DMS53 treated with DMSO at 0.1 percent for 48 hours (cell line): ENCODE data around the gene OR6K3.
"Not testable (repeated sequence)": the region's sequence is repeated elsewhere in the genome, so short reads cannot be mapped to it uniquely, and the experiment has no call there.

Experiments used
- DNase-seq: peaks from one replicate; lab custom pipeline; 2025; ENCODE audit not compliant: unreplicated experiment; lab: John Stamatoyannopoulos, UW

The OR6K3 gene

GRCh38 chr1:158720620-158721019, at the start of gene OR6K3:
TSS of gene OR6K3 (minus strand) at chr1:158720720. CDS start at chr1:158718115, 2,605 bp downstream.
- DNase-seq, result no peak

- DNase-seq, result no peak
Measured at GRCh38 chr1:158754420-158754819, 33.9 kb upstream of the OR6K3 start, which contains the start of gene OR6K6. TSS of gene OR6K6 (plus strand) at chr1:158754720. CDS start at chr1:158754888, 168 bp downstream.

- no peak for DNase-seq
Measured at GRCh38 chr1:158752155-158752712, 31.7 kb upstream of the OR6K3 start.

- no peak for DNase-seq
Measured at GRCh38 chr1:158735848-158736247, 15.3 kb upstream of the OR6K3 start.

- DNase-seq, result no peak
Measured at GRCh38 chr1:158732524-158732923, 12.0 kb upstream of the OR6K3 start.

- no peak for DNase-seq
Measured at GRCh38 chr1:158731707-158732106, 11.2 kb upstream of the OR6K3 start.

GRCh38 chr1:158730453-158730852, 9.9 kb upstream of the OR6K3 start:
- DNase-seq, result no peak

GRCh38 chr1:158728510-158729225, 8.1 kb upstream of the OR6K3 start:
- DNase-seq, result no peak

GRCh38 chr1:158724442-158724841, 3.9 kb upstream of the OR6K3 start:
- no peak for DNase-seq

GRCh38 chr1:158719664-158720063, 856 bp downstream of the OR6K3 start:
- DNase-seq, result no peak

- DNase-seq, result no peak
Measured at GRCh38 chr1:158717344-158717743, 3.2 kb downstream of the OR6K3 start.

GRCh38 chr1:158716335-158716734, 4.2 kb downstream of the OR6K3 start:
- DNase-seq, result no peak

- DNase-seq, result no peak
Measured at GRCh38 chr1:158714754-158715153, 5.8 kb downstream of the OR6K3 start.

- no peak for DNase-seq
Measured at GRCh38 chr1:158711098-158711497, 9.4 kb downstream of the OR6K3 start.

GRCh38 chr1:158706096-158706495, 14.4 kb downstream of the OR6K3 start:
- no peak for DNase-seq

- DNase-seq, result no peak
Measured at GRCh38 chr1:158700552-158700951, 20.0 kb downstream of the OR6K3 start, which contains the start of gene OR6K2. TSS of gene OR6K2 (minus strand) at chr1:158700652. CDS start at chr1:158700652, 0 bp downstream.

GRCh38 chr1:158694596-158694995, 25.9 kb downstream of the OR6K3 start:
- no peak for DNase-seq

GRCh38 chr1:158692356-158692755, 28.2 kb downstream of the OR6K3 start:
- DNase-seq, result no peak

- no peak for DNase-seq
Measured at GRCh38 chr1:158691907-158692306, 28.6 kb downstream of the OR6K3 start.

- DNase-seq, result not testable (repeated sequence)
Measured at GRCh38 chr1:158691149-158691548, 29.4 kb downstream of the OR6K3 start.

GRCh38 chr1:158689875-158690274, 30.6 kb downstream of the OR6K3 start:
- no peak for DNase-seq

GRCh38 chr1:158689110-158689509, 31.4 kb downstream of the OR6K3 start:
- DNase-seq, result no peak

- DNase-seq, result not testable (repeated sequence)
Measured at GRCh38 chr1:158688343-158688742, 32.2 kb downstream of the OR6K3 start.
